Measurements from ENCODE around the gene ABCC8.

- no peak for TF ChIP-seq CREB5 (CRISPR knock-in tag; IDR thresholded peaks at IDR 0.05; ENCODE audit: low read depth)
- TF ChIP-seq CSRNP3 (CRISPR knock-in tag; IDR thresholded peaks at IDR 0.05) = no peak
- TF ChIP-seq TSHZ2 (CRISPR knock-in tag; IDR thresholded peaks at IDR 0.05) = no peak
- no peak for TF ChIP-seq BACH2 (CRISPR knock-in tag; IDR thresholded peaks at IDR 0.05; ENCODE audit: borderline replicate concordance)
- TF ChIP-seq ISL1 (CRISPR knock-in tag; IDR thresholded peaks at IDR 0.05) = no peak
- no peak for TF ChIP-seq OSR1 (CRISPR knock-in tag; IDR thresholded peaks at IDR 0.05)
- no peak for TF ChIP-seq CSDC2 (CRISPR knock-in tag; IDR thresholded peaks at IDR 0.05)
- no peak for TF ChIP-seq PPARA (CRISPR knock-in tag; IDR thresholded peaks at IDR 0.05; ENCODE audit: borderline replicate concordance)
- TF ChIP-seq ZFP3 (CRISPR knock-in tag; IDR thresholded peaks at IDR 0.05) = no peak
- TF ChIP-seq ZNF565 (CRISPR knock-in tag; conservative IDR thresholded peaks at IDR 0.05; ENCODE audit: low read depth) = no peak
- no peak for TF ChIP-seq ARNTL (CRISPR knock-in tag; IDR thresholded peaks at IDR 0.05; ENCODE audit: borderline replicate concordance, low read depth)
Measured at GRCh38 chr11:17389211-17389956, 87.3 kb downstream of the ABCC8 start.

Measured in SK-N-SH treated with all-trans-retinoic acid at 6 μM for 48 hours (cell line).